Activated naive CD4-positive, alpha-beta T cell (primary cell): ENCODE measurements around the gene SLC25A22.

Source experiments
- DNase-seq, 4 experiments: peaks; one replicate each; lab custom pipeline; 2025; lab: John Stamatoyannopoulos, UW

SLC25A22 gene

DNA sequence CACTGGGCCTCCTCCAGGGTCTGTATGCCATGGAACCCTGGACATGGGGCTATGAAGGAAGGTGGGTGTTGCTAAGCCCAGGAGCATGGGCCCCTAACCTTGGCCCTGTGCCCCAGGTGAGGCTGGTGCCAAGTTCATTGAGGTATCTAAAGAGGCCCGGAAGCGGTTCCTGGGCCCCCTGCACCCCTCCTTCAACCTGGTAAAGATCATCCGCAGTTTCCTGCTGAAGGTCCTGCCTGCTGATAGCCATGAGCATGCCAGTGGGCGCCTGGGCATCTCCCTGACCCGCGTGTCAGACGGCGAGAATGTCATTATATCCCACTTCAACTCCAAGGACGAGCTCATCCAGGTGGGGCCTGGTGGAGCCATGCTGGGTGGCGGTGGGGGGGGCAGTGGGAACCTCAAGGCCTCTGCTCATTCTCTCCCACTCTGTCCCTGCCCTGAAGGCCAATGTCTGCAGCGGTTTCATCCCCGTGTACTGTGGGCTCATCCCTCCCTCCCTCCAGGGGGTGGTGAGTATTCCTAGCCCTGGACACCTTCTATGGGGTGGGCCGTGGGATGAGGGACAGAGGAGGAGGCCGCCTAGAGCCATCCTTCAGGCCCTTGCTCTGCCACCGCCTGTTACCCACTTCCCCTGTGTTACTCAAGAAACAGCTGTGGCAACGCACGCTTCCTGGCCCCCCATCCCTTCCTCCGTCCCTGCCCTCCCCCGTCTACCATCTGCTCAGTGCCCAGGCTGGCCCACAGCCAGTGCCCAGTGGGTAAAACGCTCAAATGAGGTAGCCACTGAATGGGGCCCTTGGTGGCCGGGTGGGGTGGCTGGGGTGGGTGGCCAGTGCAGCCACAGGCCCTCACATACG lies 23.7 kb upstream of the SLC25A22 start:
- no peak for DNase-seq

DNA sequence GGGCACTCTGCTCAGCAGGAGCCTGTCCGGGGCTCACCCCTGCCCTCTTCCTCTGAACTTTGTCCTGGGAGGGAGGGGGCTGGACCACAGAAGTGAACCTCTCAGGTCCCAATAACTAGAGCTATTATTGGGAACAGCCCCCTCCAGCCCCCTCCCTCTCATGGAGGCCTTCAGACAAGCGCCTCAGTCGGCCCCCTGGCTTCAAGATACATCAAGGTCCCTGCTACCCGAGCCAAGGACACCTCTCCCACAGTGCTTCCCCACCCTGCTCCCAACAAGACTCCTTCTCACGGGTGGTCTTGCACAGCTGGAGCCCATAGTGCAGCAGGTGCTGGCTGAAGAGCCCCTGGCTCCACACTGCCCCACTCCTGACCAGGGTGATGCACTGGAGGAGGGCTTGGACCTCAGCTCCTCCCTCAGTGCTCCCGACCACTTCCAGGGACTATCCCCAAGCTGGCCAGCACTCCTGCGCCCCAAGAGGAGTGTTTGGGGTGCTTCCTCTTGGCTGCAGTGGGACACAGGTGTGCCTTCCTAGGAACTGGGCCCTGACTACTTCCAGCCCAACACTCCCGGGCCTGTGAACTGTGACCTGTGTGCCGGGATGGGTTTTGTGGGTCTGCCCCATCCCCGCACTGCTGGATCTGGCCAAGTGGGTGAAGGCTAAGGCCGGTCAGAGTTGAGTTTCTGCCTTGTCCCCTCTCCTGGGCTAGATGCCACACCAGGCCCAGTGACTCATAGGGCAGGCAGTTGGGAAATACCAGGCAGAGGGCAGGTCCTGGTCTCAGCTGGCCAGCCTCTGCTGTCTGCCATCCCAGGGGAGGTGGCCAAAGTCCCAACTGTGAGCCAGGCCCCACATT lies 22.8 kb upstream of the SLC25A22 start:
- no peak for DNase-seq

DNA sequence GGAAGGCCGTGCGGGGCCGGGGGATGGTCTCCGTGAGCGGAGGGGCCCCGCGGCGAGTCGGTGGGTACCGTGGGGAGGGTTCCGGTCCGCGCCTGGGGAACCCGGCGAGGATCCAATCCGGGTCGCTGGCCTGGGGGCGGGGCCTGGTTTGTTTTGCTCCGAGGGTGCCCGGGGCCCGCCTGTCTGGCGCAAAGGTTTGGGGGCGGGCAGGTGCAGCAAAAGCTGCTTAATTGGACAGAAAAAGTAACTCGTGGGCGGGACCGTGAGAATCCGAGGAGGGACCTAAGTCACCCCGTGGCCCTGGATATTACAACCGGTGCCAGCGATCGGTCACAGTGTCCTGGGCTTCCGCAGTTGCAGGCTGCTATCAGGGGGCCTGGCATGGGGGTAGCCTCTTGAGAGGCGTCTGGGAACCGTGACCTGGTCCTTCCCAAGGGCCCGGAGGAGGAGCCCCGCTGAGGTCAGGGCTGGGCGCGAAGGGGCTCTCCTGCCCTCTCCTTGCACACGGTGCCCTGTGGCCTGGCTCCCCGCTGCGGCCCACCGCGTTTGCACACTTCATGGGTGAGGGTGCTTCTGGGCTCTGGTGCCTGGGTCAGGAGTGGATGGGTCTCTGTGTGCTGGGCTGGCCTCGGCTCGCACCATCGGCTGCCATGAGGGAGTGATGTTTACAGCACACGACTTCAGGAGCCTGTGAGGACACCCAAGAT lies 22.0 kb upstream of the SLC25A22 start:
- DNase-seq = peak; percentile 66 to 97 (median 86)

DNA sequence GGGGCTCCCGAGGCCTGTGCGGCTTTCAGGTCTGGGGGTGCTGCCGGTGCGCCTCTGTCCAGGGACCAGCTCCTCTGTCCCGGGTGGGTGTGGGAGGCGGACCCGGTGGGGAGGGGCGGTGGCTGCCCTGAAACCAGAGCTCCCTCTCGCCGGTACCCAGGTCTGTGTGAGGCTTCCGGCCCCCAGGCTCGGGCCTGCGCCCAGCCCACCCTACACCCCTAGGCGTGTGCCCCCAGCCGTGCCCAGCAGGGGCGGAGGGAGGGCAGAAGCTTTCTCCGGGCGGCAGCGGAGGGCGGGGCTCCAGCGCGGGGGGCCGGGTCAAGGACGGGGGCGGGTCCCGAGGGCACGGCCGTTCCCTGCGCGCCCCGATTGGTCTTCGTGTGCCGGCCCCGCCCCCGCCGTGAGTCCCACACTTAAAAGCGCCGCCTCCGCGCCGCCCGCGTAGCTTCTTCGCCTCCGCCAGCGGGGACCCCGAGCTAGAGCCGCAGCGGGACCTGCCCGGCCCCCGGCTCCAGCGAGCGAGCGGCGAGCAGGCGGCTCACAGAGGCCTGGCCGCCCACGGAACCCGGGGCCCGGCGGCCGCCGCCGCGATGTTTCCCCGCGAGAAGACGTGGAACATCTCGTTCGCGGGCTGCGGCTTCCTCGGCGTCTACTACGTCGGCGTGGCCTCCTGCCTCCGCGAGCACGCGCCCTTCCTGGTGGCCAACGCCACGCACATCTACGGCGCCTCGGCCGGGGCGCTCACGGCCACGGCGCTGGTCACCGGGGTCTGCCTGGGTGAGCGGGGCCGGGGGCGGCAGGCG lies 21.2 kb upstream of the SLC25A22 start:
- DNase-seq = peak; percentile 66 to 89 (median 80)

DNA sequence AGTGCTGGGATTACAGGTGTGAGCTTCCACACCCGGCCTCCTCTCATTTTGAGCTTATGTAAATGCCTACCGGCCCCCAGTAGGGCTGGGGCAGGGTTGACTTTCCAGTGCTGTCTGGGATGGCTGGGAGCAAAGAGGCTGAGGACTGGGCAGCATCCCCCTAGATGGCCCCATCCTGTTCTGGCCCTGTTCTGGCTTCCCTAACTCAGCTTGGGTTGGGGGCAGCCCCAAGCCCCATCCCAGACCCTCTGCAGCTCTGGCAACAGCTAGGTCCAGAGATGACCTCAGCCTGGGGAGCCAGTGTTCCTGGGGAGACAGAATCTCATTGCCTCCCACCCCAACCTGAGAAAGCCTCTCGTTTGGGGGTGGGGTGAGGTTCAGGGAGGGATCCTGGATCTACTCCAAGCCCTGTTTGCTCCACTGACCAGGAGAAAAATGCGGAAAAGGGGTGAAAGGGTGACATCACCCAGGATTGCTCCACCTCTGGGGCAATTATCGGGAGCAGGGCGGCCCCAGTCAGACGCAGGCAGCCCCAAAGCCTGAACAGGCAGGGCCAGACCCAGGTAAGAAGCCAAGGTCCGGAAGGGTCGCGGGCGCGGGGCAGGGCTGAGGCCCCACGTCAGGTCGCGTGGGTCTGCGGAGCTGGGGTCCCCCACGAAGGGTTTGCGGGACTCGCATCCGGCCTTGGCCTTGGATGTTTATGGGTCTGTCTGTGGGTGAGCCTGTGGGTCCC lies 20.5 kb upstream of the SLC25A22 start, which contains the start of gene PNPLA2:
Gene PNPLA2 (plus strand): TSS at position 519 of the 733 bp plus-strand sequence. CDS start 805 bp downstream, outside the sequence.
- DNase-seq = no peak

DNA sequence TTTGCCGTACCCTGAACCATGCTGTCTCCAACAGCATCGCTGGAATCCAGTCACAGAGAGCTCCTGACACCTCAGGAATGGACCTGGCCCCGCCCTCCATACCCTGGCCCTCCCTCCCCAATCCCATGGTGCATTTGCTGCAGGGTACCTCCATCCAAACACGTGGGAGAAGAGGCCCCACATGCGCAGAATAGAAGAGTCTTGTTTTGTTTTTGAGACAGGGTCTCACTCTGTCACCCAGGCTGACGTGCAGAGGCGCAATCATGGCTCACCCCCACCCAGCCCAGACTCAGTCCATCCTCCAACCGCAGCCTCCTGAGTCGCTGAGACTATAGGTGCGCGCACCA lies 18.3 kb upstream of the SLC25A22 start:
- DNase-seq = no peak

DNA sequence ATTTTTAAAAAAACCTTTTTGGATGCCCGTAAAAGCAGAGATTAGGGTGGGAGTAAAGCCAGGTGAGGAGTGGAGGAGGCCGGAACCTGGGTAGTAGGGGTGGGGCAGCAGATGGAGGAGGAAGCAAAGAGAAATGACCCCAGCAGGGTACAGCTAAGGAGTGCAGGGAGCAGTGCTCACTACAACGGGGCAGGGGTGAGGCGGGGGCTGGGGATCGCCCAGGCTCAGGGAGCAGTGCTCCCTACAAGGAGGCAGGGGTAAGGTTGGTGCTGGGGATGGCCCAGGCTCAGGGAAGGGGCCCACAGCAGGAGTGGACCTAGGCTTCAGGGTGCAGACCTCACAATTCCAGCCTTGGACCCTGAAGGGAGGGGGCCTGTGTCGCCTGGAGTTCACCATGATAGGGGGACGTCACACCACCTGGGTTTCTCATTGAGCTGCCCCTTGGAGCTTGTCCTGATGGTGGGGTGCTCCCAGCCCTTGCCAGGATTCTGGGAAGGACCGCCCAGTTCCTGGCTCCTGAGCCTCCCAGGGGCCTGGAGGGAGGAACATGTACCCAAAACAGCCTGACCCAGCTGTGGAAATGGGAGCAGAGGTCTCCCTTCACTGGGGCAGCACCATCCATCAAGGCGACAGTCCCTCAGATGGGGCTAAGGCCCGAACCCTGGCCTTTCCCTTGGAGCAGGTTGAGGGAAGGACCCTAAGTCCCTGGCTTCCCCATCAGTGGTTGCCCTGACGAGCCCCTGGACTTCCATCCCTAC lies 17.8 kb upstream of the SLC25A22 start:
- DNase-seq = no peak

DNA sequence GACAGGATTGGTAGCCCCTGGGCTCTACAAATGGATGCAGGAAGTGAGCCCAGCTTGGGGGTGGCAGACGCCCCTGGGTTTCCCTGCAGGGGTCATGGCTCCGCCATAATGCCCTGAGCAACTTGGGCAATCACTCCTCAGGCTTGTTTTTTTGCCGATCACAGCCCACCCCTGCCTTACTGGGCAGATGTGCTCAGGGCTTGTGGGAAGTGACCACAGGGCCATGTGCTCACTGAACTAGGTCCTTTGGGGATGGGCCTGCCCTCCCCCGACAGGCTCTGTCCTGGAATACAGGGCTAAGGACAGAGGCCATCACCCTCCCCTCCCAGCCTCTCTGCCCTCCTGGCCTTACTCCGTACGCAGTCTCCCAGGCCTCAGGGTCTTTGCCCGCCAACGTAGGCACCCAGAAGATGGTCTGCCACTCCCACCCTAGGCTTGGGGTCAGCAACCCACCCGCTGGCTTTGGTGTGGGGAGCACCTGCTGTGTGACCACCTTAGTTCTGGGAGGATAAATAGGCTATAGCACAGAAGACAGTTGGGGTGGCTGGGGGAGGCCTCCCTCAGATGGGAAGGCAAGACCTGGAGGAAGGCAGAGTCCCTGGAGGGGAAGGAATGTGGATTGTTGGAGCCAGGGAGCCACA lies 15.5 kb upstream of the SLC25A22 start:
- no peak for DNase-seq

DNA sequence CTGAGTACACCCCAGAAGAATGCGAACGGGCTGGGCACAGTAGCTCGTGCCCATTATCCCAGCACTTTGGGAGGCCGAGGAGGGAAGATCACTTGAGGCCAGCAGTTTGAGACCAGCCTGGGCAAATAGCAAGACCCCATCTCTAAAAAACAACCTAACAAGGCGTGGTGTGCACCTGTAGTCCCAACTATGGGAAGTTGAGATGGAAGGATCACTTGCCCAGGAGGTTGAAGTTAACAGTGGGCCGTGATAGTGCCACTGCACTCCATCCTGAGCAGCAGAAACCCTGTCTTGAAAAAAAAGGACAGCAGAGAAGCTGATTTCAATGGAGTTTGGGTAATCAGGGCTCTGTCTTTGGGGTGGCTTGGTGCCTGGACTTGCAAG lies 15.0 kb upstream of the SLC25A22 start:
- DNase-seq = no peak

DNA sequence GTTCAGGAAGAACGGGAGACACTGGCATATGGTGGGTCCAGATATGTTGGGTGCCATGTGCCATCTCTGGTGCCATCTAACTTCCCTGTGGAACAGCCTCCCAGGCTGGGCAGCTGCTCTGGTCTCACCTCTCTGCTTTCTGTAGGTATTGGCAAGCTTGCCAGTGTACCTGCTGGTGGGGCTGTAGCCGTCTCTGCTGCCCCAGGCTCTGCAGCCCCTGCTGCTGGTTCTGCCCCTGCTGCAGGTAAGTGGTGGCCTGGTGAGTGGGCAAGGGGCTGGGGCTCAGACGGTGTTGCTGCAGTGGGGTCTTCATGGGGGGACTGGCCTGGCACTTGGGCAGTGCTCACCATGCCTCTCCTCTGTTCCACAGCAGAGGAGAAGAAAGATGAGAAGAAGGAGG lies 14.3 kb upstream of the SLC25A22 start:
- DNase-seq = no peak

DNA sequence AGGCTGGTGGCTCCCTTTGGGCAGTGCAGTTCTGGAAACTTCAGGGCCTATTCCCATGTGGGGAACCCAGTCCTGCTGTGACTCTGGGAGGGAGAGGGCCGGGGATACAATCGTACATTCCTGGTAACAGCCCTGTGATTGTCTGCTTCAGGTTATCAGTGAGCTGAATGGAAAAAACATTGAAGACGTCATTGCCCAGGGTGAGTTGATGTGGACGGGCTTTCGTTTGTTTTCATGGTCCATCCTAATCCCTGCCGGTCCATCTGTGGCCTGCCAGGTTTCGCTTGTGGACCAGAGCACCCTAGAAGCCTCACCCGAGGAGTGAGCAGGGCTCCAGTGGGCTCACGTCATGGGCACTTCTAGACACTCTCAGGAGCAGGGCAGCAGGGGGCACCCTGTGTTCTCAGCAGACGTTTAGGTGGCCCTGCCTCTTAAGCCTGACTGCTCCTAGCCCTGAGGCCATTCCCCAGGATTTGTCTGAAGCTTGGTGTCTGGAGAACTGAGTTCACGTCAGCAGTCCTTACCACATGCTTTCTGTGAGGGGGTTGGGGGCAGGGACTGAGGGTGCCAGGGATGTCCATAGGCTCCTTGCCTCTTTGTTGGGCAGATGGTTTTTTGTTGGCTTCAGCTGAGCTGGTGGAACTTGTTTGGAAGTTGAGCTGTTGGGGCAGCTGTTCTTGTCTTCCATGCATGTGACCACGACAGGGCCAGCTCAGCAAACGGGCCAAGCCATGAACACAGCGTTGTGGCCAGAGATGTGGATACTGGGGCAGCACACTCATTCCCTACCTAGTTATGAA lies 13.6 kb upstream of the SLC25A22 start:
- DNase-seq = no peak

DNA sequence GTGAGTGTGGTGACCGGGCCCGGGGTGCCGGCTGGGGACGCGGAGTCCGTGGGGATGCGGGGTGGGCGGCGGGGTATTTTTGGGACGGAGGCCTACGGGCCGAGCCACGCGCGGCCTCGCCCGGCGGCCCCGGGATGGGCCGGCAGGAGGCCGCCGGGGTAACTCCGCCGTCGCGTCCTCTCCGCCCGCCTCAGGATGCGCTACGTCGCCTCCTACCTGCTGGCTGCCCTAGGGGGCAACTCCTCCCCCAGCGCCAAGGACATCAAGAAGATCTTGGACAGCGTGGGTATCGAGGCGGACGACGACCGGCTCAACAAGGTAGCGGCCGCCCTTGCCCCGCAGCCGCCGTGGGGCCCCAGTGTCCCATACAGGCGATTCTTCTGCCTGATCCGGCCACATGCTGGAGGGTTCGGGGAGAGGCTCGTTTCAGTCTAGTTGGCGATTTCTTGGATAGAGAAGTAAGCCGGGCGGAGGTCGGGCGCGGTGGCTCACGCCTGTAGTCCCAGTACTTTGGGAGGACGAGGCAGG lies 12.0 kb upstream of the SLC25A22 start:
- DNase-seq = peak in 1 of 4 experiments; percentile 53

DNA sequence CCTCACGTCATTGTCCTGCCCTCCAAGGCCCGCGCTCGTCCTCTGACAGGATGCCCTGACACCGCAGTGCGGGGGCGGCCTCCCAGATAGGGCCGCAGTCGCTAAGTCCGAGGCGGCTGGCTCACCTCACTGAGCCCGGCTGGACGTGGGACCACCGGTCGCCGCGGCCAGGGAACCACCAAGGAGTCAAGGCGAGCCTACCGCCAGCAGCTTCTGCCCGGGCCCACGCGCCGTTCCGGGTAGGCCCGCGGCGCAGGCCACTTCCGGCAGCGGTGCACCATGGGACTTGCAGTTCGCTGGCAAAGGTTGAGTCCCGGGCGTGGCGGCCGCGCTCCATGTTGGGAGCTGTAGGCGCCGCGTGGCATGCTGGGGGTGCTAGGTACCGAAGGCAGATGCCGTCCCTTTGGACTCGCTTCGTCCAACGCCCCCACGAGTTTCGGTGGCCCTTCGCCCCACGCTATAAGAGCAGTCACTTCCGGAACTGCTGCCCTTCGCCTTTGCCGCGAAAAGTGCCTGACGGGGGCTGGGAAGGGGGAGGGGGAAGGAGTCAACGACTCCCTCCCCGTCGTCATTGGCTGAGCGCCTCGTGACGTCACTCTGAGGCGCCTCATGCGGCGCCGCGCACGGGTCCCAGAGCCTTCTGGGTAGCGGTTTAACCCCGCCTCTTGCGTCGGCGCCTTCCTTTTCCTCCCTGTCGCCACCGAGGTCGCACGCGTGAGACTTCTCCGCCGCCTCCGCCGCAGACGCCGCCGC lies 11.4 kb upstream of the SLC25A22 start, which contains the start of gene RPLP2:
Gene RPLP2 (plus strand): TSS at position 681 of the 753 bp plus-strand sequence. CDS start 268 bp downstream, outside the sequence.
- DNase-seq = peak; percentile 96 to 98 (median 96)

DNA sequence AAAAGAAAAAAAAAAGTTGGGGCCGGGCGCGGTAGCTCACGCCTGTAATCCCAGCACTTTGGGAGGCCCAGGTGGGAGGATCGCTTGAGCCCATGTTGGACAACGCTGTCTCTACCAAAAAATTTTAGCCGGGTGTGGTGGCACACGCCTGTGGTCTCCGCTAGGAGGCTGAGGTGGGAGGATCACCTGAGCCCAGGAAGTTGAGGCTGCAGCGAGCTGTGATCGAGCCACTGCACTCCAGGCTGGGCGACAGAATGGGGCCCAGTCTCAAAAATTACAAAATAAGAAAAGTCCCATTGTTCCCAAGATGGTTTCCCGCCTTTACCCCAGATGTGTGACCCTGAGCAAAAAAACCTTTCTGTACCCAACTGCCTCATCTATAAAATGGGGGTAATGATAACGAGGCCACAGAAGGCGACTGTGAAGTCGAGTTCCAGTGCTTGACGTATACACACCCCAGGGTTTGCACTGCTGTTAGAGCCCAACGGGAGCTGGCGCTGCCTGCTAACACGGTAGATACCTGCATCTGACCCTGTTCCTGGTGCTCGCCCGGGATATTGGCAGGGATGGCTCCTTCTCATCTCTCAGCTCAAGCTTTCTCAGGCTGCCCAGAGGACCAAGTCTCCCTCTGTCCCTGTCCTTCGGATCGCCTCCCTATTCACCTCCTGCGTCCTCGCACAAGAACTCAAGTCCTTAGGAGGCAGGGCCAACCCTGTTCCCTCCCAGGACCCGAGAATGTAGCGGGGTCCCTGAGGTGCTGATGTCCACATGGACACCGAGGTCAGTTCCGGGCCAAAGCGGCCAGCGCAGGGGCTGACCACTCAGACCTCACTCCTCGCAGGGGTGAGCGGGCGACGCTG lies 10.6 kb upstream of the SLC25A22 start:
- DNase-seq = no peak

DNA sequence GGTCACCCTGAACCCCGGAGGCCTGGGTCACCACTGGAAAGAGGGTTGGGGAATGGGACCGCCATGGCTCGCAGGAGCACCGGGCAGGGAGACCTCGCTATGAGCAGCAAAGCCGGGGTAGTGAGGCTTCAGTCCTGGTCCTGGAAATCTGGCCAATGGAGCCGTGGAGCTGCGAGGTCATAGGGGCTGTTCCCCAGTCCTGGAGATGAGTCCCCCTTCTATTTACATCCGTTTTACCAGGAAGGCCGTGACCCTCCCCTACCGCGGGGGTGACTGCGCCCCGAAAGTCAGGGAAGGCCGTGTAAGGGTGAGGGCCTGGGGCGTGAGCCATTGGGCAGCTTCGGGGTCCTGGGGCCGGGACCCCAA lies 6.5 kb upstream of the SLC25A22 start:
- no peak for DNase-seq

DNA sequence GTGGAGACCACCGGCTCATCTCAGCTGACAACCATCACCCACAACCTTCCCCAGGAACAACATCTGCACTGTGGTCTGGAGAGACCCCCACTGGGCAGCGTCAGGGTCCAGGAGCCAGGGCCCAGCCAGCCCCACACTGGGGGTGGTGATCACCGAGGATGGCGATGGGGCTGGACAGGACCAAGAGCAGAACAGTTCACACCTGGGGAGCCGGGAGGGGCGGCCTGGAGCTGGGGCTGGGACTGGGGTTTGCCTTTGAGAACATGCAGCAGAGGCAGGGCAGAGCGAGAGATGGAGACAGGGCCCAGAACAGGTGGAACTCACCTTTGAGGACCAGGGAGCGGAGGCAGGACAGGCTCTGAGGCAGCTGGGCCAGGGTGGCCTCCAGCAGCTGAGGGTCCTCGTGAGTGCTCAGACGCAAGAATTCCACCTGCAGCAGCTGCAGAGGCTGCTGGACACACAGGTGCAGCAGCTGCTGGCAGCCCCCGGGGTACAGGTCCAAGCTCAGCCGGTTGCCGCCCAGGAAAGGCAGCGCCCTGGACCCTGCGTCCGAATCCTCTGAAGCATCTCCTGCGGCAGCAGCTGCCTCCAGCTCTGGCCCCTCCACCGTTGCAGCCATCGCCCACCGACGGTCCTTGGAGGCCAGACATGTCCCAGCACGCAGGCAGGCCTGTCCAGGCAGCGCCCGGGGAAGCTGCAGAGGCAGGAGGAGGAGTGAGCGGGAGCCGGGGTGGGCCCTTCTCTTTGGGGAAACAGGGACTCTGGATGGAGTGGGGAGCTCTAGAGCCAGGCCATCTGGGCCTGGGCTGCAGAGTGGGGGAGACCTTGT lies 5.9 kb upstream of the SLC25A22 start:
- no peak for DNase-seq
